Measurements from ENCODE around the gene GP1BB.

GRCh38 chr22:19740586-19740985 lies 17.2 kb downstream of the GP1BB start:
- TF ChIP-seq, protein P1, sequence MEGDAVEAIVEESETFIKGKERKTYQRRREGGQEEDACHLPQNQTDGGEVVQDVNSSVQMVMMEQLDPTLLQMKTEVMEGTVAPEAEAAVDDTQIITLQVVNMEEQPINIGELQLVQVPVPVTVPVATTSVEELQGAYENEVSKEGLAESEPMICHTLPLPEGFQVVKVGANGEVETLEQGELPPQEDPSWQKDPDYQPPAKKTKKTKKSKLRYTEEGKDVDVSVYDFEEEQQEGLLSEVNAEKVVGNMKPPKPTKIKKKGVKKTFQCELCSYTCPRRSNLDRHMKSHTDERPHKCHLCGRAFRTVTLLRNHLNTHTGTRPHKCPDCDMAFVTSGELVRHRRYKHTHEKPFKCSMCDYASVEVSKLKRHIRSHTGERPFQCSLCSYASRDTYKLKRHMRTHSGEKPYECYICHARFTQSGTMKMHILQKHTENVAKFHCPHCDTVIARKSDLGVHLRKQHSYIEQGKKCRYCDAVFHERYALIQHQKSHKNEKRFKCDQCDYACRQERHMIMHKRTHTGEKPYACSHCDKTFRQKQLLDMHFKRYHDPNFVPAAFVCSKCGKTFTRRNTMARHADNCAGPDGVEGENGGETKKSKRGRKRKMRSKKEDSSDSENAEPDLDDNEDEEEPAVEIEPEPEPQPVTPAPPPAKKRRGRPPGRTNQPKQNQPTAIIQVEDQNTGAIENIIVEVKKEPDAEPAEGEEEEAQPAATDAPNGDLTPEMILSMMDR (conservative IDR thresholded peaks at IDR 0.05; ENCODE audit: low read length): no peak
- no peak for TF ChIP-seq EZH2phosphoT487 (IDR thresholded peaks at IDR 0.05; ENCODE audit: borderline replicate concordance)
